Neural cell (in vitro differentiated cells): Measurements from ENCODE around the gene ARID1A. TPM values are rescaled to one million over a fixed set of nuclear protein-coding genes. Genes with fewer than 3 reads are reported as not detected.

Source experiments
- H2AFZ ChIP-seq: fragments of 200-600, 300-800 bp; sonication (generic), shearing (Covaris generic); 2 replicates; pipeline ENCODE4 v1.6.0; 2014; ENCODE audit warnings: low read depth, mild to moderate bottlenecking, antibody characterized with exemption, low read length, moderate library complexity
- H3F3A ChIP-seq: fragments of 200-600 bp; shearing (Covaris generic); 2 replicates; pipeline ENCODE4 v1.6.1; 2016; ENCODE audit warnings: mild to moderate bottlenecking, moderate library complexity, mixed read lengths, antibody characterized with exemption, low read length; ENCODE audit not compliant: insufficient read depth, poor library complexity, severe bottlenecking
- H3K27ac ChIP-seq: fragments of 200-600, 300-800 bp; sonication (generic), shearing (Covaris generic); 2 replicates; pipeline ENCODE4 v1.5.1; 2014; ENCODE audit warnings: mild to moderate bottlenecking, low read length, moderate library complexity
- H3K27me3 ChIP-seq: fragments of 300-800, 200-600 bp; sonication (generic), shearing (Covaris generic); 2 replicates; pipeline ENCODE4 v1.6.0; 2014; ENCODE audit warnings: mild to moderate bottlenecking, low read depth, low read length, moderate library complexity; ENCODE audit not compliant: insufficient read depth
- H3K36me3 ChIP-seq: fragments of 300-800, 200-600 bp; sonication (generic), shearing (Covaris generic); 2 replicates; pipeline ENCODE4 v1.5.1; 2014; ENCODE audit warnings: mild to moderate bottlenecking, antibody characterized with exemption, low read length, moderate library complexity; ENCODE audit not compliant: insufficient read depth
- H3K4me2 ChIP-seq: fragments of 300-800, 200-600 bp; sonication (generic), shearing (Covaris generic); 2 replicates; pipeline ENCODE4 v1.6.0; 2014; ENCODE audit warnings: mild to moderate bottlenecking, low read length
- H3K4me3 ChIP-seq: fragments of 300-800, 200-600 bp; sonication (generic), shearing (Covaris generic); 2 replicates; pipeline ENCODE4 v1.5.1; 2014; ENCODE audit warnings: mild to moderate bottlenecking, low read length, moderate library complexity
- H3K79me2 ChIP-seq: fragments of 200-600 bp; shearing (Covaris generic); replicated peaks from 2 replicates; pipeline ENCODE4 v1.6.0; 2014; ENCODE audit warnings: mild to moderate bottlenecking, low read length, moderate library complexity; ENCODE audit not compliant: insufficient read depth
- H3K9ac ChIP-seq: fragments of 300-800, 200-600 bp; sonication (generic), shearing (Covaris generic); 2 replicates; pipeline ENCODE4 v1.6.1; 2016; ENCODE audit warnings: mild to moderate bottlenecking, low read length, mixed read lengths
- H3K9me2 ChIP-seq: fragments of 200-600 bp; shearing (Covaris generic); 2 replicates; pipeline ENCODE4 v1.6.1; 2016; ENCODE audit warnings: mild to moderate bottlenecking, low read length, mixed read lengths; ENCODE audit not compliant: insufficient read depth
- H3K9me3 ChIP-seq: fragments of 200-600, 300-800 bp; sonication (generic), shearing (Covaris generic); 2 replicates; pipeline ENCODE4 v1.6.1; 2016; ENCODE audit warnings: mild to moderate bottlenecking, mixed run types, low read length, moderate library complexity, mixed read lengths
- H4K20me1 ChIP-seq: fragments of 200-600 bp; shearing (Covaris generic); 2 replicates; pipeline ENCODE4 v1.6.1; 2016; ENCODE audit warnings: mild to moderate bottlenecking, mixed run types; ENCODE audit not compliant: insufficient read depth
- EP300 ChIP-seq: fragments of 450-650 bp; conservative IDR thresholded peaks from 2 replicates; pipeline ENCODE4 v1.6.1; 2014; ENCODE audit warnings: antibody characterized with exemption, mild to moderate bottlenecking, moderate library complexity; ENCODE audit not compliant: poor library complexity, severe bottlenecking
- EZH2 ChIP-seq: fragments of 200-600, 300-800 bp; shearing (Covaris generic), sonication (generic); IDR thresholded peaks from 2 replicates; pipeline ENCODE4 v1.6.1; 2014; ENCODE audit warnings: antibody characterized with exemption, low read length, borderline replicate concordance, mild to moderate bottlenecking; ENCODE audit not compliant: insufficient read depth, poor library complexity, severe bottlenecking
- MXI1 ChIP-seq: fragments of 450-650 bp; conservative IDR thresholded peaks from 2 replicates; pipeline ENCODE4 v1.6.1; 2014; ENCODE audit warnings: antibody characterized with exemption, mild to moderate bottlenecking; ENCODE audit not compliant: poor library complexity, severe bottlenecking
- POLR2AphosphoS5 ChIP-seq: IDR thresholded peaks from 2 replicates; pipeline ENCODE4 v1.6.1; 2012
- RAD21 ChIP-seq: fragments of 450-650 bp; conservative IDR thresholded peaks from 2 replicates; pipeline ENCODE4 v1.6.1; 2014; ENCODE audit warnings: antibody characterized with exemption, mild to moderate bottlenecking, moderate library complexity
- SMC3 ChIP-seq: fragments of 450-650 bp; conservative IDR thresholded peaks from 2 replicates; pipeline ENCODE4 v1.6.1; 2014; ENCODE audit warnings: antibody characterized with exemption, mild to moderate bottlenecking, moderate library complexity; ENCODE audit not compliant: poor library complexity
- TAF1 ChIP-seq: IDR thresholded peaks from 2 replicates; pipeline ENCODE4 v1.6.1; 2012; ENCODE audit warnings: low read depth
- polyA plus RNA-seq: library from polyadenylated mRNA; depleted of rRNA; stranded (reverse); fragments of >200 nt; gene quantifications from 2 replicates; pipeline ENCODE4 v1.2.3, GENCODE V29; 2014
- TF ChIP-seq, protein P1 (sequence below): IDR thresholded peaks from 2 replicates; pipeline ENCODE4 v1.6.1; 2012; ENCODE audit warnings: borderline replicate concordance
- TF ChIP-seq, protein P2 (sequence below): fragments of 450-650 bp; IDR thresholded peaks from 2 replicates; pipeline ENCODE4 v1.5.1; 2014; ENCODE audit warnings: antibody characterized with exemption, mild to moderate bottlenecking, moderate library complexity; ENCODE audit not compliant: poor library complexity, severe bottlenecking

ARID1A gene
- polyA plus RNA-seq, 1 donor from 2014 or later, result 13.2 TPM

DNA sequence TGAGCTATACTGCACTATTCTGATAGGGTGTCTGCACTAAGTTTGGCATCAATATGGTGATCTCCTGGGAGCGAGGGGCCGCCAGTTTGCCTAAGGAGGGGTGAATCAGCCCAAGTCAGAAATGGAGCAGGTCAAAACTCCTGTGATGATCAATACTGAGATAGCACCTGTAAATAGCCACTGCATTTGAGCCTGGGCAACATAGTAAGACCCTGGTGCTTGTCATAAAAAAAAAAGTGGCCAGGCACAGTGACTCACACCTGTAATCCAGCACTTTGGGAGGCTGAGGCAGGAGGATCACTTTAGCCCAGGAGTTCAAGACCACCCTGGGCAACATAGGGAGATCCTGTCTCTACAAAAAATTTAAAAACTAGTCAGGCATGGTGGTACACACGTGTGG is 119.1 kb downstream of the ARID1A start:
- Histone ChIP-seq H2AFZ (no peak overlapping the region), H3K9ac (no peak overlapping the region), H3K79me2 (no peaks in the 10 kb centered on the region), H3K9me2 (no peaks in the 10 kb centered on the region), H4K20me1 (no peaks in the 10 kb centered on the region), H3K9me3 (no peaks in the 10 kb centered on the region), H3K4me3 (no peak overlapping the region), H3K4me2 (no peak overlapping the region), H3K36me3 (no peaks in the 10 kb centered on the region), H3K27me3 (no peaks in the 10 kb centered on the region), H3F3A (no peaks in the 10 kb centered on the region), H3K27ac (no peak overlapping the region)
- TF ChIP-seq EZH2, result no peak
- TF ChIP-seq POLR2AphosphoS5, result no peak
- TF ChIP-seq, protein P1, sequence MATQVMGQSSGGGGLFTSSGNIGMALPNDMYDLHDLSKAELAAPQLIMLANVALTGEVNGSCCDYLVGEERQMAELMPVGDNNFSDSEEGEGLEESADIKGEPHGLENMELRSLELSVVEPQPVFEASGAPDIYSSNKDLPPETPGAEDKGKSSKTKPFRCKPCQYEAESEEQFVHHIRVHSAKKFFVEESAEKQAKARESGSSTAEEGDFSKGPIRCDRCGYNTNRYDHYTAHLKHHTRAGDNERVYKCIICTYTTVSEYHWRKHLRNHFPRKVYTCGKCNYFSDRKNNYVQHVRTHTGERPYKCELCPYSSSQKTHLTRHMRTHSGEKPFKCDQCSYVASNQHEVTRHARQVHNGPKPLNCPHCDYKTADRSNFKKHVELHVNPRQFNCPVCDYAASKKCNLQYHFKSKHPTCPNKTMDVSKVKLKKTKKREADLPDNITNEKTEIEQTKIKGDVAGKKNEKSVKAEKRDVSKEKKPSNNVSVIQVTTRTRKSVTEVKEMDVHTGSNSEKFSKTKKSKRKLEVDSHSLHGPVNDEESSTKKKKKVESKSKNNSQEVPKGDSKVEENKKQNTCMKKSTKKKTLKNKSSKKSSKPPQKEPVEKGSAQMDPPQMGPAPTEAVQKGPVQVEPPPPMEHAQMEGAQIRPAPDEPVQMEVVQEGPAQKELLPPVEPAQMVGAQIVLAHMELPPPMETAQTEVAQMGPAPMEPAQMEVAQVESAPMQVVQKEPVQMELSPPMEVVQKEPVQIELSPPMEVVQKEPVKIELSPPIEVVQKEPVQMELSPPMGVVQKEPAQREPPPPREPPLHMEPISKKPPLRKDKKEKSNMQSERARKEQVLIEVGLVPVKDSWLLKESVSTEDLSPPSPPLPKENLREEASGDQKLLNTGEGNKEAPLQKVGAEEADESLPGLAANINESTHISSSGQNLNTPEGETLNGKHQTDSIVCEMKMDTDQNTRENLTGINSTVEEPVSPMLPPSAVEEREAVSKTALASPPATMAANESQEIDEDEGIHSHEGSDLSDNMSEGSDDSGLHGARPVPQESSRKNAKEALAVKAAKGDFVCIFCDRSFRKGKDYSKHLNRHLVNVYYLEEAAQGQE, result no peak
- no peak for TF ChIP-seq TAF1
- TF ChIP-seq SMC3, result no peak
- TF ChIP-seq RAD21, result no peak
- TF ChIP-seq EP300, result no peak
- TF ChIP-seq, protein P2, sequence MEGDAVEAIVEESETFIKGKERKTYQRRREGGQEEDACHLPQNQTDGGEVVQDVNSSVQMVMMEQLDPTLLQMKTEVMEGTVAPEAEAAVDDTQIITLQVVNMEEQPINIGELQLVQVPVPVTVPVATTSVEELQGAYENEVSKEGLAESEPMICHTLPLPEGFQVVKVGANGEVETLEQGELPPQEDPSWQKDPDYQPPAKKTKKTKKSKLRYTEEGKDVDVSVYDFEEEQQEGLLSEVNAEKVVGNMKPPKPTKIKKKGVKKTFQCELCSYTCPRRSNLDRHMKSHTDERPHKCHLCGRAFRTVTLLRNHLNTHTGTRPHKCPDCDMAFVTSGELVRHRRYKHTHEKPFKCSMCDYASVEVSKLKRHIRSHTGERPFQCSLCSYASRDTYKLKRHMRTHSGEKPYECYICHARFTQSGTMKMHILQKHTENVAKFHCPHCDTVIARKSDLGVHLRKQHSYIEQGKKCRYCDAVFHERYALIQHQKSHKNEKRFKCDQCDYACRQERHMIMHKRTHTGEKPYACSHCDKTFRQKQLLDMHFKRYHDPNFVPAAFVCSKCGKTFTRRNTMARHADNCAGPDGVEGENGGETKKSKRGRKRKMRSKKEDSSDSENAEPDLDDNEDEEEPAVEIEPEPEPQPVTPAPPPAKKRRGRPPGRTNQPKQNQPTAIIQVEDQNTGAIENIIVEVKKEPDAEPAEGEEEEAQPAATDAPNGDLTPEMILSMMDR, result no peak

DNA sequence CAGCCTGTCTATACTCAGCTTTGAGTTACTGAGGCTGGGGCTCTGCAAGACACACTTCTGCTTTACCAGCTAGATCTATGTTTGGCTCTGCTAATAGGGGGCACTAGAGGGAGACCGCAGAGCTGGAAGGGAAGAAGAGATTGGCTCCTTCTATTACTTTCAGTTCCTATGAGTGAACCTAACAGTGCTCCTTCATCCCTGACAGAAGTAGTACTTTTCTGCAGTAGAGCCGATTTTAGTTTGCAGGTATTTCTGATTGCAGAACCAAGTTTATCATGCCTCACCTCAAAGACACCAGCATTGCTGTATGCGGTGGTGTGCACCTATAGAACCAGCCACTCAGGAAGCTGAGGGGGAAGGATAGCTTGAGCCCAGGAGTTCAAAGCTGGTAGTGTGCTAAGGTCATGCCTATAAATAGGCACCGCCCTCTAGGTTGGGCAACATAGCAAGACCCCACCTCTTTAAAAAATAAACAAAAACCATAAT is 125.0 kb downstream of the ARID1A start:
- Histone ChIP-seq H3K36me3 (no peaks in the 10 kb centered on the region), H3K4me2 (no peak overlapping the region), H3K27ac (no peak overlapping the region), H3K79me2 (peaks cover 3% of the 10 kb centered on the region), H3K4me3 (no peak overlapping the region), H3K27me3 (no peaks in the 10 kb centered on the region), H3K9me2 (no peaks in the 10 kb centered on the region), H3F3A (no peaks in the 10 kb centered on the region), H3K9ac (no peak overlapping the region), H3K9me3 (no peaks in the 10 kb centered on the region), H4K20me1 (no peaks in the 10 kb centered on the region), H2AFZ (no peak overlapping the region)
- TF ChIP-seq RAD21, result no peak
- no peak for TF ChIP-seq POLR2AphosphoS5
- TF ChIP-seq, protein P2, result no peak
- no peak for TF ChIP-seq SMC3
- no peak for TF ChIP-seq EZH2
- no peak for TF ChIP-seq MXI1
- TF ChIP-seq, protein P1, result no peak
- no peak for TF ChIP-seq EP300
- TF ChIP-seq TAF1, result no peak
